Right lobe of liver (tissue), 6 donors: ENCODE measurements around the gene FAM98B. TPM values are rescaled to one million over a fixed set of nuclear protein-coding genes. Genes with fewer than 3 reads are reported as not detected.
A peak's percentile ranks its signal among the peaks of the same experiment; 100 is the strongest.

Source experiments
- ATAC-seq, 4 donors: fragments of 200-7000 bp; cut with Tn5 transposase; one replicate each; pipeline ENCODE4 v1.9.1; 2020; ENCODE audit warnings: mild to moderate bottlenecking in 4 of 4, moderate library complexity in 4 of 4
- DNase-seq, 3 donors: peaks; one replicate each; pipeline ENCODE4 v3.0.0-alpha.2; 2020
- H3K27ac ChIP-seq, 3 donors: fragments of 200-600 bp; one replicate each; pipeline ENCODE4 v1.8.0; 2022
- H3K27me3 ChIP-seq, 2 donors: fragments of 200-600 bp; one replicate each; pipeline ENCODE4 v1.8.0; 2022
- H3K36me3 ChIP-seq, 4 donors: fragments of 200-600 bp; sonication (generic) in 1 of 4; one replicate each; pipeline versions ENCODE4 v1.5.1 to v1.8.0; 2017 to 2022; ENCODE audit warnings: control low read depth in 1 of 4
- H3K4me1 ChIP-seq, 4 donors: fragments of 200-600 bp; sonication (generic) in 1 of 4; one replicate each; pipeline versions ENCODE4 v1.5.1 to v1.8.0; 2017 to 2022; ENCODE audit warnings: control low read depth in 1 of 4
- H3K4me3 ChIP-seq, 3 donors: fragments of 200-600 bp; one replicate each; pipeline ENCODE4 v1.8.0; 2022
- H3K9me3 ChIP-seq, 4 donors: fragments of 200-600 bp; sonication (generic) in 1 of 4; one replicate each; pipeline versions ENCODE4 v1.5.1 to v1.8.0; 2017 to 2022; ENCODE audit warnings: control low read depth in 1 of 4
- CTCF ChIP-seq, 4 donors: fragments of 200-600 bp in 3 of 4; fragments of 450-650 bp in 1 of 4; IDR thresholded peaks; one replicate each; pipeline versions ENCODE4 v1.5.1 to v1.8.0; 2016 to 2022; ENCODE audit warnings: antibody characterized with exemption in 4 of 4, mild to moderate bottlenecking in 2 of 4
- POLR2A ChIP-seq: fragments of 450-650 bp; IDR thresholded peaks from one replicate; pipeline ENCODE4 v1.6.1; 2017; ENCODE audit warnings: antibody characterized with exemption, mild to moderate bottlenecking
- WGBS: methylation state at CpG from one replicate; pipeline ENCODE4 v1.1.6; 2018; ENCODE audit warnings: low coverage, low lambda C conversion rate; ENCODE audit not compliant: insufficient coverage; ENCODE audit errors: missing lambda C conversion rate; 5-methylcytosine and 5-hydroxymethylcytosine counted together
- intact Hi-C, 2 donors: fragments of 100-400 bp; cut with DNase I; formaldehyde crosslinking; loops; one replicate each; pipeline versions ENCODE4 v1.11.2 to v1.14.1; 2022
- total RNA-seq, 6 experiments: library from RNA; depleted of rRNA in 2 of 6; stranded (reverse); fragments of >200 nt in 2 of 6; fragmentation: NEBNext Ultra II Directional in 3 of 6; extraction: Animal tissue kit (Norgen Biotek cat#: 25700) in 3 of 6; gene quantifications; one replicate each; pipeline versions ENCODE4 v1.1.0 to v1.2.4, GENCODE V29; 2016 to 2023
- donor health status: DM: no; HTN: yes; CAD: no.
- donor health status: DM: no; HTN: no; CAD: no.
- donor health status: DM: no; HTN: no; CAD: no.
- donor health status: DM: no; HTN: yes; CAD: no.
- donor health status: DM: no; HTN: yes; CAD: no.

Gene FAM98B
- total RNA-seq, 6 experiments from 2014 or later = 2.6 to 7.6 (median 5.5) TPM

DNA sequence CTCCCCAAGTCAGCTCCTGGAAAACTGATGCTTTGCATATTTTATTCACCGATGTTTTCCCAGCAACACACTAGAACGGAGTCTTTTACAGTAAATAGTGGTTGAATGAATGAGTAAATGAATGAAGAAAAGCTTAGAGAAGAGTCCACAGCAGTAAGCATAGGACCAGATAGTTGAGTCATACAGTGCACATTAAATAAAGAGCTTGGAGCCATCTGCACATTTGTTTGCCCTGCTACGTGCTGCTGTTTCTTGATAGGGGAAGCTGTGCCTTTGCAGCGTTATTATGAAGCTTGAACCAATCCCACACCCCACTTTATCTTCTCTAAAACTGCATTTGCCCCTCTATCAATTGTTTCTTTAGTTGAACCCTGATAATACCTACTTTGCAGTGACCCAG lies 1.2 kb downstream of the FAM98B start:
- ATAC-seq = no peak

DNA sequence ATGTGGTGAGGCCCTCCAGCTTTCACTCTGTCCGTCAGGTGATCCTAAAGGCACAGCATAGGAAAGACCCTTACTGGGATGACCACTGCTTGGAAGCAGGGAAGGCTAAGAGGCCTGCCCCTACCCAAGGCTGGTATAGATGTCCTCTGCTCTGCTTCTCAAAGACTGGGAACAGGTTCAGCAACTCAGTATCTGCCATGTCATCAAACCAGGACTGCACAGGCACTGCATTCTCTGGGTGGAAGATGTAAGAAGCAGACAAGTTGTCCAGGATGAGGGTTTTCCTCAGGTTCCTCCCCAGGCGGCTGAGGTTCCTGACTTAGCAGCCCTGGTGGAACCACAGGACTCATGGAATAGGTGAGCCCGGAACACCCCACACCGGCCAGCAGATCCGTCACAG lies 4.7 kb downstream of the FAM98B start:
- H3K4me1 ChIP-seq = peaks cover 0 to 17% (median 9%) of the 10 kb centered on the region in 4 donors
- TF ChIP-seq CTCF (IDR thresholded peaks at IDR 0.05) = no peak
- TF ChIP-seq POLR2A = no peak
- no peaks in the 10 kb centered on the region for H3K36me3 ChIP-seq
- DNase-seq (no peak), ATAC-seq (no peak)
- WGBS = no CpG with 5 or more reads among the region's 5 CpGs
- no peak overlapping the region for H3K4me3 ChIP-seq
- no peaks in the 10 kb centered on the region for H3K9me3 ChIP-seq
- intact Hi-C loops = no loop called here
- H3K27ac ChIP-seq = no peak overlapping the region
- no peaks in the 10 kb centered on the region for H3K27me3 ChIP-seq

More for the DNA sequence above, 1.2 kb downstream of the FAM98B start:
- Histone ChIP-seq H3K9me3 (no peaks in the 10 kb centered on the region), H3K36me3 (no peaks in the 10 kb centered on the region), H3K4me3 (peak overlapping the region; percentile 80 to 81 (median 80)), H3K27ac (peak overlapping the region; percentile 82 to 92 (median 87)), H3K27me3 (no peaks in the 10 kb centered on the region), H3K4me1 (peaks cover 0 to 13% (median 8%) of the 10 kb centered on the region in 4 donors)
- WGBS = 4% methylated on average over 4 of the region's 4 CpGs
- intact Hi-C loops = no loop called here
- TF ChIP-seq CTCF (IDR thresholded peaks at IDR 0.05) (no peak), POLR2A (no peak)
- no peak for DNase-seq

DNA sequence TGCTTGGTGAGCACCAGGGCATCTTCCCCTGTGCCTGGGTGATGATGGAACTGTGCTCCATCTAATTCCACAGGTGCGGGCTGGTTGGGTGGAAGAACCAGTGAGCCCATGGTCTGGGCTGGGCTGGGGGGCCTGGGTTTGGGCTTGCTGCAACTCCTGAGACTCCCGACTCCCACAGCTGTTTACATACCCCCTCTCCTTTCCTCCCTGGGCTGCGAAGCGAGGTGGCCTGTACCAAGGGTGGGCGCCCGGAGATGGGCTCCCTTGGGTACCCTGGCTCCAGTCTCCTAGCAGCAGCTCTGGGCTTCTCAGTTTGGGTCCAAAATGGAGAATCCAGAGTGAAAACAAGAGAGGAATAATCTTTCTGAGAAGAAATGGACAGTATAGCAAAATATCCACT lies 5.6 kb downstream of the FAM98B start:
- H3K27me3 ChIP-seq = no peaks in the 10 kb centered on the region
- H3K4me1 ChIP-seq = peaks cover 0 to 19% (median 11%) of the 10 kb centered on the region in 4 donors
- DNase-seq (no peak), ATAC-seq (no peak)
- 71% methylated on average over 4 of the region's 6 CpGs for WGBS
- no peak overlapping the region for H3K27ac ChIP-seq
- no peak overlapping the region for H3K4me3 ChIP-seq
- no peaks in the 10 kb centered on the region for H3K9me3 ChIP-seq
- H3K36me3 ChIP-seq = no peaks in the 10 kb centered on the region
- intact Hi-C loops = no loop called here
- TF ChIP-seq POLR2A (no peak), CTCF (IDR thresholded peaks at IDR 0.05) (no peak)

GRCh38 chr15:38460543-38460942 lies 6.6 kb downstream of the FAM98B start:
- H3K4me1 ChIP-seq = peaks cover 0 to 10% (median 4%) of the 10 kb centered on the region in 4 donors
- no peak for TF ChIP-seq CTCF (IDR thresholded peaks at IDR 0.05)
- no peak for TF ChIP-seq POLR2A
- ATAC-seq (no peak), DNase-seq (no peak)
- no peaks in the 10 kb centered on the region for H3K36me3 ChIP-seq
- H3K27ac ChIP-seq = no peak overlapping the region
- no peaks in the 10 kb centered on the region for H3K27me3 ChIP-seq
- H3K4me3 ChIP-seq = no peak overlapping the region
- 100% methylated on average over 3 of the region's 3 CpGs for WGBS
- H3K9me3 ChIP-seq = no peaks in the 10 kb centered on the region
- intact Hi-C loops = no loop called here
